H1 (cell line): ENCODE measurements around the gene CPSF2. TPM values are rescaled to one million over a fixed set of nuclear protein-coding genes. Genes with fewer than 3 reads are reported as not detected.

ENCODE experiments used
- CTCF ChIP-seq, 3 experiments: IDR thresholded peaks; 1 replicate in 2 of 3; 2 replicates in 1 of 3; pipeline versions ENCODE4 v1.5.1 to v1.6.1; 2011; ENCODE audit warnings: low read length in 3 of 3, mild to moderate bottlenecking in 3 of 3, inconsistent platforms in 2 of 3, low read depth in 1 of 3, moderate library complexity in 1 of 3; ENCODE audit not compliant: insufficient read depth in 1 of 3; ENCODE audit errors: control extremely low read depth in 1 of 3
- polyA plus RNA-seq, 7 experiments: library from polyadenylated mRNA; depleted of rRNA in 3 of 7; stranded (reverse) in 5 of 7; unstranded in 2 of 7; fragments of >200 nt in 5 of 7; fragments of 200-250 nt in 2 of 7; gene quantifications; 1 replicate in 5 of 7; 2 replicates in 1 of 7; 4 replicates in 1 of 7; pipeline versions ENCODE4 v1.2.1 to v1.2.3, GENCODE V29; 2011 to 2013; ENCODE audit warnings: missing spikeins in 2 of 7, mixed read lengths in 2 of 7
- total RNA-seq: library from RNA; stranded (reverse); fragmentation: NEBNext Ultra II Directional; extraction: Animal tissue kit (Norgen Biotek cat#: 25700); gene quantifications from 2 replicates; pipeline ENCODE4 v1.2.1, GENCODE V29; 2021

The CPSF2 gene
- total and polyA plus RNA-seq, 2 of the 8 experiments (the other 6 are each of a cell fraction or from before 2014, with no cell fraction given), result 11.3 to 130 TPM

GRCh38 chr14:92093320-92093719 is 28.4 kb upstream of the CPSF2 start (continued):
- peak; percentile 20 to 31 (median 24); a peak in 3 of 4 replicates for TF ChIP-seq CTCF (IDR thresholded peaks at IDR 0.05; ENCODE audit: control extremely low read depth in 1 of 3, insufficient read depth in 1 of 3, low read depth in 1 of 3, low read length in 3 of 3)
